Camera-type eye (tissue), 1 donor: Measurements from ENCODE around the gene NINJ2. TPM values are rescaled to one million over a fixed set of nuclear protein-coding genes. Genes with fewer than 3 reads are reported as not detected.

Source experiments
- total RNA-seq: library from RNA; depleted of rRNA; stranded (reverse); fragments of >200 nt; gene quantifications from one replicate; pipeline ENCODE4 v1.2.3, GENCODE V29; 2014

NINJ2 gene, protein sequence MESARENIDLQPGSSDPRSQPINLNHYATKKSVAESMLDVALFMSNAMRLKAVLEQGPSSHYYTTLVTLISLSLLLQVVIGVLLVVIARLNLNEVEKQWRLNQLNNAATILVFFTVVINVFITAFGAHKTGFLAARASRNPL
- 0.93 TPM for total RNA-seq

DNA sequence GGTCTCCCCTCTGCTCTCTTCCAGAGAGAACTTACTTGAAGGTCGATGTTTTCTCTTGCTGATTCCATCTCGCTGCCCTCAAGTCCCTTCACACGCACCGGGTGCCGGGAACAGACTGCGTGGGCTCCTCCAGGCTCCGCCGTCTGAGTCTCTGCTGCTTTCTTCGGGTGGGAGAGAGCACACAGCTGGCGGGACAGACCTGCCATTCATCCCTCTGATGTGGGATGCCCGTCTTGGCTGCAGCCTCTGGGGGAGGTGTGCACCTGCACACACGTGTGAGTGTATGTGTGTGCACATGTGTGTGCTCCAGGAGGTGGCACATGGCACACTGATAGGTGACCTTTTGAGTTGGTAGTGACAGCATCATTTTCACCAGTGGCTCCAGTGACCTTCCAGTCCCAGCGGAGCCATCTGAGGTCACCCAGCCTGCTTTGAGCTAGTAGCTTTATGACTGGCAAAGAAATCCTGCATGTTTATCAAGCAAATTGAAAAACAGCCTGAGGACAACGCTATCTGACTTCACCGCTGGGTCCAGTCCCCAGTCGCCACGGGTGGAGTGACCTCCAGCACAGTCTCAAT, at the start of gene NINJ2:
Gene NINJ2, minus strand, starts transcription at position 153 of the 579 bp plus-strand sequence. Its CDS starts 85 bp downstream, at position 68.

Other genes starting within 250 kb of the NINJ2 start
- gene B4GALNT3, start 203.5 kb downstream of the NINJ2 start, total RNA-seq, result 6.8 TPM
- gene WNK1, start 89.1 kb upstream of the NINJ2 start, total RNA-seq, result 197 TPM